Loucy (cell line): ENCODE data around the gene ZDHHC15.
"Not testable (repeated sequence)": the region's sequence is repeated elsewhere in the genome, so short reads cannot be mapped to it uniquely, and the experiment has no call there.

Experiments
- CTCF ChIP-seq: fragments of 200-600 bp; sonication (generic); conservative IDR thresholded peaks from 2 replicates; pipeline ENCODE4 v1.5.1; 2014; ENCODE audit warnings: mild to moderate bottlenecking, antibody characterized with exemption, low read length
- EZH2phosphoT487 ChIP-seq: fragments of 200-600 bp; IDR thresholded peaks from 2 replicates; pipeline ENCODE4 v1.6.1; 2018; ENCODE audit warnings: antibody characterized with exemption, mild to moderate bottlenecking, moderate library complexity, borderline replicate concordance

GRCh38 chrX:75560544-75560943, 37.7 kb upstream of the ZDHHC15 start:
- not testable (repeated sequence) for TF ChIP-seq CTCF, EZH2phosphoT487
